Activated gamma-delta T cell treated with Interleukin-2 at 50 U/mL for 16 hours (primary cell): ENCODE data around the gene EPB41L5.
A peak's percentile ranks its signal among the peaks of the same experiment; 100 is the strongest.
"Not testable (repeated sequence)": the region's sequence is repeated elsewhere in the genome, so short reads cannot be mapped to it uniquely, and the experiment has no call there.

Source experiments
- DNase-seq: peaks from one replicate; pipeline ENCODE4 v3.0.0-alpha.2; 2020

EPB41L5 gene

DNA sequence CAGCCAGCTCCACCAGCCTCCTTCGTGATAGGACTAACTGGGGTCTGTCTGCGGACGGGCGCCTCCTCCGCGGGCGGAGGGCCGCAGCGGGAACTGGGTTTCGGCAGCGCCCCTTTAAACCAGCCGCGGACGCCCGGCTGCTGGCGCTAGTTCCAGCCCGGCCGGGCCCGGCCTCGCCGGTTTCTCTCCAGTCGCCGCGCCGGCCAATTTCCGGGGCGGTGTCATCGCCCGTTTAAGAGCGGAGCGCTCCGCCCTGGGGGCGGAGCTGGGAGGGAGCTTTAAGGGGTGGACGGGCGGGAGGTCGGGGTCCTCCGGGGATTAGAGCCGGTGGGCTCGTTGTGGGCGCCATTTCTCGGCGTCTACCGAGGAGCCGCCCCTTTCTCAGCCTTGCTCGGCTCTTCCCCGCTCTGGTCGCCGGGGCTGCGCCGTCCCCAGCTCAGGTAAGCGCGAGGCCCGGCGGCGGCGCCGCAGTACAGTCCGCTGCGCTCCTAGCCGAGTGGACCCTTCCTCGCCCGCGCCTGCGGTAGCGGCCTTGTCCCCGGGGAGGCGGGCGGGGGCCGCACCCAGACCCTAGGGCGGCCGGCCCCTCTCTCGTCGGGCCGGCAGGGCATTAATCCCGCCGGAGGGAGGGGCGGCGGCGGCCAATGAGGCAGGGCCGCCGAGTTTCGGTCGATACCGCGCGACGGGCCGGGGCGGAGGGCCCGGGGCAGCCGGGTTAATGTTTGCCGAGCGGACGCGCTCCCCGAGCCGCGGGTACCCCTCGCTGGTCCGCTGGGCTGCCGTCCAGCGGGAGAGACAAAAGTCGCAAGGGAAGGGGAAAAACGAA is at the start of gene EPB41L5:
EPB41L5 (plus strand) TSS at position 307 of the 826 bp plus-strand sequence. CDS start 6,008 bp downstream, outside the sequence.
- peak; percentile 76 for DNase-seq

- no peak for DNase-seq
Measured at GRCh38 chr2:119981896-119982295, 31.0 kb upstream of the EPB41L5 start.

DNA sequence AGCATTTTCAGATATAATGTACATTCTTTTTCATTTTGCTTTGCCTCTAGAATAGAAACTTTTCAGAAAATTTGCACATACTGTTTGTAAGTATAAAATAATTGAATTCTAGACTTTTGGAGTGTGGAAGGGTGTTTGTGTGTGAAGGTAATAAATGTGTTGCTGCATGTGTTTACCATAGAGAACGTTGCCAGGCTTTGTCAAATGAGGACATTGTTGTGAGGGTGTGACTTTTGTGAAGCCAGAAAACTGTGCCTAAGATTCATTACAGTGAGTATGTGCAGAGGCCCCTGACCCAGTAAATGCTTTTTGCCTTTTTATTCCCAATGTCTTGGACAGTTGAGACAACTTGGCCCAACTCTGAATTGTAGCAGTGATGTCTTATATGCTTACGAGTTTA is 30.4 kb upstream of the EPB41L5 start:
- DNase-seq: no peak

DNA sequence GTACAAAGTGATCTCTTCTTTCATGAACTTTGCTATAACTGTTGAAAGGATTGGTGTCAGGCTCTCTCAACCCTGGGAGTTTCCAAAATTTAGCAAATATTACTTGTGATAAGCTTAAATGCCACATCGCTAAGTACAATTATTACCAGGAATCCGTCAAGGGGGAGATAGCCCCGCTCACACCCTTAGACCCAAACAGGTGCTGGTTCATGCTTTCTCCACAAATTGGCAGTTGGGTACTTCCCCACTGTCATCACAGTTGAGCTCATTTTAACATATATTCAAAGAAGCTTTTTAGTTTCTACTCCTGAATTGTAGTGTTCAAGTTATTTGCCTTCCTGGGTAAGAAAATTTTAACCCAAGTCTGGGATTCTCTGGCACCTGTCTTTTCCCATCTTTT is 29.8 kb upstream of the EPB41L5 start:
- no peak for DNase-seq

GRCh38 chr2:119996148-119996547 is 16.7 kb upstream of the EPB41L5 start:
- no peak for DNase-seq

DNA sequence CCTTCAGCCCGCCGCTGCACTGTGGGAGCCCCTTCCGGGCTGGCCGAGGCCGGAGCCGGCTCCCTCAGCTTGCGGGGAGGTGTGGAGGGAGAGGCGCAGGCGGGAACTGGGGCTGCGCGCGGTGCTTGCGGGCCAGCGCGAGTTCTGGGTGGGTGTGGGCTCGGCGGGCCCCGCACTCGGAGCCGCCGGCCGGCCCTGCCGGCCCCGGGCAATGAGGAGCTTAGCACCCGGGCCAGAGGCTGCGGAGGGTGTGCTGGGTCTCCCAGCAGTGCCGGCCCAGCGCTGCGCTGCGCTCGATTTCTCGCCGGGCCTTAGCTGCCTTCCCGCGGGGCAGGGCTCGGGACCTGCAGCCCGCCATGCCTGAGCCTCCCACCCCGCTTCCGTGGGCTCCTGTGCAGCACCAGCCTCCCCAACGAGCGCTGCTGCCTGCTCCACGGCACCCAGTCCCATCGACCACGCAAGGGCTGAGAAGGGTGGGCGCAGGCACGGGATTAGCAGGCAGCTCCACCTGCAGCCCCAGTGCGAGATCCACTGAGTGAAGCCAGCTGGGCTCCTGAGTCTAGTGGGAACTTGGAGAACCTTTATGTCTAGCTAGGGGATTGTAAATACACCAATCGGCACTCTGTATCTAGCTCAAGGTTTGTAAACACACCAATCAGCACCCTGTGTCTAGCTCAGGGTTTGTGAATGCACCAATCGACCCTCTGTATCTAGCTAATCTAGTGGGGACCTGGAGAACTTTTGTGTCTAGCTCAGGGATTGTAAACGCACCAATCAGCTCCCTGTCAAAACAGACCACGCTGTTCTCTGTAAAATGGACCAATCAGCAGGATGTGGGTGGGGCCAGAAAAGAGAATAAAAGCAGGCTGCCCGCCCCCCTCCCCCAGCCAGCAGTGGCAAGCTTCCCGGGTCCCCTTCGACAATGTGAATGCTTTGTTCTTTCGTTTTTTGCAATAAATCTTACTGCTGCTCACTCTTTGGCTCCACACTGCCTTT is 15.7 kb upstream of the EPB41L5 start:
- not testable (repeated sequence) for DNase-seq

DNA sequence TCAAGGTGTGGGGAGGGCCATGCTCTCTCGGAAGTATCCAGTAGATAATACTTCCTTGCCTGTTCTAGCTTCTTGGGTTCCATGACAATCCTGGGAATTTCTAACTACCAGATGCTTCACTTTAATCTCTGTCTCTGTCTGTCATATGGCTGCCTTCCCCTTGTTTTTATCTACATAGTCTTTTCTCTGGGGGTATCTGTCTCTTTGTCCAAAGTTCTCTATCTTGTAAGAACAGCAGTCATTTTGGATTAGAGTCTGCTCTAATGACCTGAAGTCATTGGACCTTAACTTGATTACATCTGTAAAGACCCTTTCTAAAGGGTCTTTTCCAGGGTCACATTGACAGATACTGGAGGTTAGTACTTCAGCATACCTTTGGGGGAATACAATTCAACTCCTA is 11.4 kb upstream of the EPB41L5 start:
- no peak for DNase-seq

DNA sequence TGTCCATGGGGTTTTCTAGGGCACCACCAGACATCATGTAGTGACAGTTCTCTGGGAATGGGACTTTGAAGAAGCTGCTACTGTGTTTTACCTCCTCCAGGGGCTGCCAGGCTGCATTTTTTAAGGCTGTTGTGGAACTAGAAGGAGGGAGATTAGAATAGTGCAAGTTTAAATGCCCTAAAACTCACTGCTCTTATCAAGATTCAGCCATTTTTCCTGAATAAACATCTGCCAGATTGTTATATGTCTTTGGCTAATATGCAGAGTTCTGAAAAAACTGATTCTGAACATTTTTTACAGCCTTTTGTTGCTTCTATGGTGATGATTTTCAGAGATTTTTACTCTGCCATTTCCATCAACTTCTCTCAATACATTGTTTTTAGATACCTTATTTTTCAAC is 8.6 kb upstream of the EPB41L5 start:
- DNase-seq: no peak

DNA sequence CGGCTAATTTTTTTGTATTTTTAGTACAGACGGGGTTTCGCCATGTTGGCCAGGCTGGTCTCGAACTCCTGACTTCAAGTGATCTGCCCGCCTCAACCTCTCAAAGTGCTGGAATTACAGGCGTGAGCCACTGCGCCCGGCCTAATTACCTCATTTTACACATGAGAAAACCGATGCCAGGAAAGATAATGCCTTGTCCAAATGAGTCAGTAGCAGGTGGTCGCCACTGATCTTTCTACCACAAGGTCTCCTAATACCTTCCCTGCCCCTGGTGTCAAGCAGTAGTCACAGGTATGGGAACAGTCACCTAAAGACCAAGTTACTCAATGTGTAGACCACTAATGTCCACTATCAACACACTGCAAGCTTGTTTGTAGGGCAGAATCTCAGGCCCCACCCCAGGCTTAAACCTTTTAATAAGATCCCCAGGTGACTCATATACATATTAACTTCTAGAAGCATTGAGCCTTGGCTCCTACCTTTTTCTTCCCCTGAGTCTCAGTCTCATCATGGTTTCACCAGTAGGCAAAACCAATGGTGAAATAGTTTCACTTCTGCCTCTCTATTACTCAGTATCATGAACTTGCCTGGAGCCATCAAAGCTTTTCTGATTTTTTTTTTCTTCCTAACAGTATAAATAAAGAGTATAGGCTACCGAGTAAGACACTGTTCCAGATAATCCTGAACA is 6.9 kb upstream of the EPB41L5 start:
- no peak for DNase-seq

DNA sequence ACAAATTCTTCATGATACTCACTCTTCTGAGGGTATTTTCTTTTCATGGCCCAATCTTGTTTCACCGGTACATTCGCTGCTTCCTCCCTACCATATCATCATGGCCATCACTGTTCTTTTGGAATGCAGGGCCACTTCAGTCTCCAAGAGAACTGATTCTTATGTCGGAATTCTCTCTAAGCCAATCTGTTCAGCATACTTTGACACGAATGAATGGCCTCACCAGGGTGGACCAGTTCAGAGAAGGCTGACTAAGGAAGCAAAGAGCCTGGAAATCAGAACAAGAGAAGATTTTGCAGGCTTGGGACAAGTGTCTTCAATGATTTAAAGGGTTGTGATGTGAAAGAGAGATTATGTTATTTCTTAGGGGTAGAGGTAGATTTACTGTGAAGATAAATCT is 5.0 kb upstream of the EPB41L5 start:
- DNase-seq: no peak

- DNase-seq: no peak
Measured at GRCh38 chr2:120012363-120012762, 514 bp upstream of the EPB41L5 start.

GRCh38 chr2:120013597-120014223 is 833 bp downstream of the EPB41L5 start:
- DNase-seq: no peak

GRCh38 chr2:120014226-120014980 is 1.5 kb downstream of the EPB41L5 start:
- DNase-seq: no peak

GRCh38 chr2:120016800-120017199 is 3.9 kb downstream of the EPB41L5 start:
- DNase-seq: no peak

DNA sequence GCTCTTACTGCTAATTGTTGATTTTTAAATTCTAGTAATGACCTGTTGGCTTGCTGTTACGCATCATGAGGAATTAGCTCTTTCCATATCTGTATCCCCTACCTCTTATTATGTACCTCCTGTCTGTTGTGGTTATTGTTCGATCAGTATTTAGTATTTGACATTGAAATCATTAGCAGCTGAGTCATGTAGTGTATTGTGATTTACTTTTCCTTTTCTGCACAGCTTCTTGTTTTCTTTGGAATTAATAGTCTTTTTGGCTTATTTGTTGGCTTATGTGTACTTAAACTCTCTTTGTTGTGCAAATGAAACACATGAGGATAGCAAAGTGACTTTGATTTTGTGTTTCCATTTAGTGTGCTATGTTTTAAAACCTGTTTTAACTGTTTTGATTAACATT is 4.3 kb downstream of the EPB41L5 start:
- no peak for DNase-seq

- no peak for DNase-seq
Measured at GRCh38 chr2:120018549-120018948, 5.7 kb downstream of the EPB41L5 start.

- no peak for DNase-seq
Measured at GRCh38 chr2:120020554-120020953, 7.7 kb downstream of the EPB41L5 start.

DNA sequence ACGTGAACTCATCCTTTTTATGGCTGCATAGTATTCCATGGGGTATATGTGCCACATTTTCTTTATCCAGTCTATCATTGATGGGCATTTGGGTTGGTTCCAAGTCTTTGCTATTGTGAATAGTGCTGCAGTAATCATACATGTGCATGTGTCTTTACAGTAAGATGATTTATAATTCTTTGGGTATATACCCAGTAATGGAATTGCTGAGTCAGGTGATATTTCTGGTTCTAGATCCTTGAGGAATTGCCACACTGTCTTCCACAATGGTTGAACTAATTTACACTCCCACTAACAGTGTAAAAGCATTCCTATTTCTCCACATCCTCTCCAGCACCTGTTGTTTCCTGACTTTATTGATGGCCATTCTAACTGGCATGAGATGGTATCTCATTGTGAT is 9.6 kb downstream of the EPB41L5 start:
- DNase-seq: not testable (repeated sequence)

- no peak for DNase-seq
Measured at GRCh38 chr2:120026890-120027289, 14.0 kb downstream of the EPB41L5 start.

DNA sequence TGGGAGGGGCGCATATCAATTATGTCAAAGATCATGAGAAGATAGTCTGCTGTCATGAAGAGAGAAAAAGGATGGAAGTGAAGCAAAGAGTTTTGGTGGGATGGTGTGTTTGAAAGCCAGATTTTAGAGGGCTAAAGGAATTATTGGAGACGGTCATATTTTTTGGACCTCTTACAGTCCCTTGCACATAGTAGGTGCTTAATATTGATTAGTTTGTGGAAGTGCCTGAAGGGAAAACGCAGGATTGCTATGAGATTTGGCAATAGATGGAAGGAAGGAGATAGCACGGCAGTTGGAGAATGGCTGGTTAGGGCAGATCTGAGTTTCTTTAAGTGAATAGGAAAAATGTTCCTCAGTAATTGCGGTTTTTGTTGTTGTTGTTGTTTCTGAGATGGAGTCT is 15.9 kb downstream of the EPB41L5 start:
- DNase-seq: no peak

- DNase-seq: no peak
Measured at GRCh38 chr2:120029672-120030640, 17.1 kb downstream of the EPB41L5 start.
